GM12878 (cell line): ENCODE data around the gene CCDC190. TPM values are rescaled to one million over a fixed set of nuclear protein-coding genes. Genes with fewer than 3 reads are reported as not detected.

Source experiments
- ATAC-seq: fragments of 200-7000 bp; cut with Tn5 transposase; 3 replicates; pipeline ENCODE4 v1.9.1; 2020; ENCODE audit warnings: mild to moderate bottlenecking, moderate library complexity
- Bru-seq: library from RNA; stranded (reverse); fragments of 400-500 nt; gene quantifications from one replicate; lab custom pipeline; 2021; lab: Mats Ljungman, UMichigan
- BruChase-seq, 2 experiments: library from RNA; stranded (reverse); fragments of 400-500 nt; gene quantifications; one replicate each; lab custom pipeline; 2021; lab: Mats Ljungman, UMichigan
- BruUV-seq: library from RNA; stranded (reverse); fragments of 400-500 nt; replicated peaks from 2 replicates; lab custom pipeline; 2021; lab: Mats Ljungman, UMichigan
- CTCF ChIA-PET: fragments of 300-600 bp; sonication (Branson Sonifier 250); formaldehyde crosslinking; extraction: SDS; loops from one replicate; lab custom pipeline; 2021; ENCODE audit warnings: inconsistent platforms; lab: Yijun Ruan, JAX
- POLR2A ChIA-PET: fragments of 350-600 bp; formaldehyde crosslinking; extraction: SDS; loops from one replicate; lab custom pipeline; 2021; ENCODE audit warnings: inconsistent platforms; lab: Charles Lee
- RAD21 ChIA-PET: fragments of 300-600 bp; sonication (Branson Sonifier 250); formaldehyde crosslinking; loops from one replicate; lab custom pipeline; 2023; ENCODE audit warnings: antibody characterized with exemption; ENCODE audit not compliant: unreplicated experiment; lab: Charles Lee
- SMC1A ChIA-PET: fragments of 300-600 bp; sonication (Branson Sonifier 250); formaldehyde crosslinking; loops from one replicate; lab custom pipeline; 2023; ENCODE audit not compliant: unreplicated experiment, uncharacterized antibody; lab: Charles Lee
- DNase-seq: peaks from one replicate; pipeline ENCODE4 v3.0.0-alpha.2; 2011; ENCODE audit warnings: low read depth, low spot score
- FAIRE-seq: peaks from 3 replicates; lab custom pipeline; 2011; peaks lifted over from hg19 to GRCh38; lab: Jason Lieb, UNC
- H2AFZ ChIP-seq: 2 replicates; pipeline ENCODE4 v1.6.0; 2011; ENCODE audit warnings: low read depth, low read length, control low read depth; ENCODE audit not compliant: control insufficient read depth
- H3K27ac ChIP-seq: 2 replicates; pipeline ENCODE4 v1.5.1; 2011; ENCODE audit warnings: control low read depth; ENCODE audit not compliant: control insufficient read depth, insufficient read depth
- H3K27me3 ChIP-seq, 2 experiments: replicated peaks in 1 of 2; 2 replicates each; pipeline versions ENCODE4 v1.6.0 to v1.6.1; 2011; ENCODE audit warnings: low read length in 1 of 2; ENCODE audit not compliant: control insufficient read depth in 2 of 2, insufficient read depth in 2 of 2
- H3K36me3 ChIP-seq, 2 experiments: 2 replicates each; pipeline ENCODE4 v1.5.1; 2011; ENCODE audit warnings: low read length in 1 of 2; ENCODE audit not compliant: control insufficient read depth in 2 of 2, insufficient read depth in 2 of 2
- H3K4me1 ChIP-seq: 2 replicates; pipeline ENCODE4 v1.6.1; 2011; ENCODE audit warnings: mild to moderate bottlenecking, low read length, moderate library complexity, mixed read lengths; ENCODE audit not compliant: control insufficient read depth, insufficient read depth
- H3K4me2 ChIP-seq: 2 replicates; pipeline ENCODE4 v1.6.0; 2011; ENCODE audit warnings: control low read depth; ENCODE audit not compliant: control insufficient read depth, insufficient read depth
- H3K4me3 ChIP-seq: fragments of 200-600 bp; sonication (generic); 2 replicates; pipeline ENCODE4 v1.5.1; 2016
- H3K79me2 ChIP-seq: 2 replicates; pipeline ENCODE4 v1.6.0; 2011; ENCODE audit warnings: low read length; ENCODE audit not compliant: control insufficient read depth, insufficient read depth
- H3K9ac ChIP-seq: 2 replicates; pipeline ENCODE4 v1.8.0; 2011; ENCODE audit warnings: low read length, control low read depth, mixed read lengths; ENCODE audit not compliant: control insufficient read depth, insufficient read depth
- H3K9me3 ChIP-seq: replicated peaks from 3 replicates; pipeline ENCODE4 v1.5.1; 2011; ENCODE audit warnings: mild to moderate bottlenecking, low read length; ENCODE audit not compliant: control insufficient read depth, insufficient read depth
- H4K20me1 ChIP-seq: 2 replicates; pipeline ENCODE4 v1.6.0; 2011; ENCODE audit not compliant: control insufficient read depth, insufficient read depth
- GATAD2B ChIP-seq: fragments of 450-650 bp; conservative IDR thresholded peaks from 2 replicates; pipeline ENCODE4 v1.6.1; 2017; ENCODE audit warnings: low read depth, mild to moderate bottlenecking, moderate library complexity
- IKZF1 ChIP-seq: fragments of 450-650 bp; conservative IDR thresholded peaks from 2 replicates; pipeline ENCODE4 v1.6.1; 2017; ENCODE audit warnings: antibody characterized with exemption, mild to moderate bottlenecking
- RAD21 ChIP-seq: IDR thresholded peaks from 2 replicates; pipeline ENCODE4 v1.6.1; 2011; ENCODE audit warnings: mild to moderate bottlenecking, low read depth, low read length, moderate library complexity; ENCODE audit not compliant: insufficient read depth
- SP1 ChIP-seq: IDR thresholded peaks from one replicate; pipeline ENCODE4 v1.6.1; 2011; ENCODE audit warnings: low read depth, low read length
- WRNIP1 ChIP-seq: IDR thresholded peaks from 2 replicates; pipeline ENCODE4 v1.6.1; 2011; ENCODE audit warnings: low read depth, low read length, improper control_type of control experiment, borderline replicate concordance
- YBX1 ChIP-seq: fragments of 450-650 bp; IDR thresholded peaks from 2 replicates; pipeline ENCODE4 v1.6.1; 2016; ENCODE audit warnings: antibody characterized with exemption
- ZBED1 ChIP-seq: IDR thresholded peaks from 2 replicates; pipeline ENCODE4 v1.6.1; 2016; ENCODE audit warnings: borderline replicate concordance
- WGBS: methylation state at CpG from one replicate; pipeline ENCODE4 v1.1.6; 2016; ENCODE audit warnings: low lambda C conversion rate; ENCODE audit not compliant: insufficient replicate concordance, insufficient coverage; ENCODE audit errors: missing lambda C conversion rate; 5-methylcytosine and 5-hydroxymethylcytosine counted together
- in situ Hi-C: fragments of 300-500 bp; cut with MboI; formaldehyde crosslinking; loops from 9 replicates; pipeline ENCODE4 v1.14.3; 2018; ENCODE audit warnings: mixed read lengths
- intact Hi-C: fragments of 100-400 bp; cut with micrococcal nuclease; formaldehyde crosslinking; loops from one replicate; pipeline ENCODE4 v1.14.2; 2022; ENCODE audit not compliant: unreplicated experiment
- long read RNA-seq, 2 experiments: library from polyadenylated mRNA; unstranded; transcript quantifications; one replicate each; pipeline ENCODE4 v2.0.0, GENCODE V29; 2019 to 2020
- polyA minus RNA-seq, 3 experiments: library from RNA; depleted of rRNA, polyadenylated mRNA; stranded (reverse); fragments of >200 nt; gene quantifications; 2 replicates each; pipeline ENCODE4 v1.2.3, GENCODE V29; 2011
- polyA plus RNA-seq, 11 experiments: library from polyadenylated mRNA; depleted of rRNA in 4 of 11; unstranded in 6 of 11; stranded (reverse) in 5 of 11; fragments of >200 nt; fragmentation: Nextera tagmentation in 4 of 11; fragmentation: Illumina TruSeq in 1 of 11; extraction: Ambion mirVana in 4 of 11; extraction: Trizol in 1 of 11; gene quantifications; 1 replicate in 1 of 11; 2 replicates in 10 of 11; pipeline versions ENCODE4 v1.2.1 to v1.2.3, GENCODE V29; 2011 to 2016; ENCODE audit warnings: inconsistent platforms in 2 of 11, missing spikeins in 2 of 11, low read depth in 1 of 11
- total RNA-seq, 4 experiments: library from RNA; depleted of rRNA in 3 of 4; stranded (reverse); fragments of >200 nt in 3 of 4; fragmentation: Illumina TruSeq in 1 of 4; extraction: Trizol in 1 of 4; gene quantifications; 2 replicates each; pipeline versions ENCODE4 v1.2.1 to v1.2.3, GENCODE V29; 2013 to 2021

The CCDC190 gene
- not detected in 2 replicates for total RNA-seq (2013; cell fraction: nucleolus; rRNA removed)
- total RNA-seq (2014; rRNA removed) (not detected in 2 replicates), total RNA-seq (2014; rRNA removed; fragmentation: Illumina TruSeq; extraction: Trizol) (not detected in 2 replicates), total RNA-seq (2021) (not detected in 2 replicates), polyA plus RNA-seq (2011; rRNA removed) (not detected in 2 replicates), polyA plus RNA-seq (2014; fragmentation: Illumina TruSeq; extraction: Trizol) (not detected in 2 replicates), polyA plus RNA-seq (2014; fragmentation: Nextera tagmentation; extraction: Ambion mirVana) (not detected), polyA plus RNA-seq (2014; rRNA removed) (not detected in 2 replicates), polyA plus RNA-seq (2016; fragmentation: Nextera tagmentation; extraction: Ambion mirVana) (not detected), polyA minus RNA-seq (2011; rRNA and poly(A)+ RNA removed) (not detected in 2 replicates), Bru-seq, nascent RNA (not detected), BruChase-seq, experiment 1, labeled RNA remaining after a 6-hour chase (not detected), BruChase-seq, experiment 2, labeled RNA remaining after a 2-hour chase (not detected)
- polyA plus RNA-seq (2011; ENCODE audit: low read depth), result not detected
- not detected in 2 replicates for polyA plus RNA-seq (2011; cell fraction: cytosol; rRNA removed)
- not detected in 2 replicates for polyA plus RNA-seq (2011; cell fraction: nucleus; rRNA removed)
- not detected in 2 replicates for polyA plus RNA-seq (2012)
- not detected in 2 replicates for polyA minus RNA-seq (2011; cell fraction: cytosol; rRNA and poly(A)+ RNA removed)
- polyA minus RNA-seq (2011; cell fraction: nucleus; rRNA and poly(A)+ RNA removed), result not detected in 2 replicates
- long read RNA-seq, experiment 1, result 0 reads
- long read RNA-seq, experiment 2, result 0 reads

- no peaks in the 10 kb centered on the region for H3K79me2 ChIP-seq
- WGBS, result 17% methylated on average over 4 of the region's 4 CpGs
- BruUV-seq, result no TSS peak
- intact Hi-C loops, result no loop called here
- H3K27me3 ChIP-seq, result peaks cover 0 to 1% of the 10 kb centered on the region in 2 experiments; a peak in 1 of 4 replicates
- no peaks in the 10 kb centered on the region for H4K20me1 ChIP-seq
- POLR2A ChIA-PET, result no interaction called here
- TF ChIP-seq IKZF1, result no peak
- no peak for TF ChIP-seq GATAD2B
- no peak for TF ChIP-seq WRNIP1
- TF ChIP-seq ZBED1, result no peak
- no peak for TF ChIP-seq YBX1
- no peak for TF ChIP-seq SP1
- TF ChIP-seq RAD21, result no peak
- no peak within 1 kb of the TSS for H2AFZ ChIP-seq
- RAD21 ChIA-PET, result no interaction called here
- no peak within 1 kb of the TSS for H3K27ac ChIP-seq
- SMC1A ChIA-PET, result interaction anchor here (0.8 to 1.2 kb wide), 3 partner anchors 8 to 24 kb away, joined by 3 read pairs; no protein-coding TSS in a partner anchor
- H3K36me3 ChIP-seq, result no peaks in the 10 kb centered on the region
- CTCF ChIA-PET, result interaction anchor here (1.3 to 1.7 kb wide), 2 partner anchors 13 to 454 kb away, joined by 8 to 9 read pairs; no protein-coding TSS in a partner anchor
- H3K4me1 ChIP-seq, result no peaks in the 10 kb centered on the region
- H3K9ac ChIP-seq, result no peak within 1 kb of the TSS
- no peak within 1 kb of the TSS for H3K4me3 ChIP-seq
- no peak for FAIRE-seq
- in situ Hi-C loops, result no loop called here
- no peaks in the 10 kb centered on the region for H3K9me3 ChIP-seq
- ATAC-seq, result no peak
- DNase-seq, result no peak
- H3K4me2 ChIP-seq, result no peak within 1 kb of the TSS
These were observed at the start of gene CCDC190 for GRCh38 chr1:162861101-162861500. TSS of gene CCDC190 (minus strand) at chr1:162861175. CDS start at chr1:162859646, 1,529 bp downstream.
